ENCODE data around the gene NOP16.

DNA sequence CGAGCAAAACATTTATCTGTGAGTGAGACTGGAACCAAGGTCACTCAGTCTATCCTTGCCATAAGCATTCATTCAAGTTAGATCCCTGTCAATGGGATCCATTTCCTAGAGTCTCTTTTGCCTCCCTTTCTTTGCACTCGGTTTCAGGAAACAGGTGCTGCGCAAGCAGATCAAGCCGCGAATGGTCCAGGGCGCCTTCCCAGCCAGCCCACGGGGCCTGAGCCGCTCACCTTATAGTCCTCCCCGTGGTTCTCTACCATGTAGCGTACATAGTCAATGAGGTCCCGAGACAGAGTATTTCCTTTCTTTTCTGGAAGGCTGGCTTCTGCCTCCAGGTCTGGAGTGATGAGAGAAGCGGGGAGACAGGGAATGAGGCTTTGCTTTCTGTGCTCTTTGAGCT is 3.4 kb downstream of the NOP16 start:
- TF ChIP-seq, protein P1, sequence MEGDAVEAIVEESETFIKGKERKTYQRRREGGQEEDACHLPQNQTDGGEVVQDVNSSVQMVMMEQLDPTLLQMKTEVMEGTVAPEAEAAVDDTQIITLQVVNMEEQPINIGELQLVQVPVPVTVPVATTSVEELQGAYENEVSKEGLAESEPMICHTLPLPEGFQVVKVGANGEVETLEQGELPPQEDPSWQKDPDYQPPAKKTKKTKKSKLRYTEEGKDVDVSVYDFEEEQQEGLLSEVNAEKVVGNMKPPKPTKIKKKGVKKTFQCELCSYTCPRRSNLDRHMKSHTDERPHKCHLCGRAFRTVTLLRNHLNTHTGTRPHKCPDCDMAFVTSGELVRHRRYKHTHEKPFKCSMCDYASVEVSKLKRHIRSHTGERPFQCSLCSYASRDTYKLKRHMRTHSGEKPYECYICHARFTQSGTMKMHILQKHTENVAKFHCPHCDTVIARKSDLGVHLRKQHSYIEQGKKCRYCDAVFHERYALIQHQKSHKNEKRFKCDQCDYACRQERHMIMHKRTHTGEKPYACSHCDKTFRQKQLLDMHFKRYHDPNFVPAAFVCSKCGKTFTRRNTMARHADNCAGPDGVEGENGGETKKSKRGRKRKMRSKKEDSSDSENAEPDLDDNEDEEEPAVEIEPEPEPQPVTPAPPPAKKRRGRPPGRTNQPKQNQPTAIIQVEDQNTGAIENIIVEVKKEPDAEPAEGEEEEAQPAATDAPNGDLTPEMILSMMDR (IDR thresholded peaks at IDR 0.05; ENCODE audit: insufficient read depth, low read depth, low read length), result no peak
- TF ChIP-seq EZH2 (IDR thresholded peaks at IDR 0.05; ENCODE audit: insufficient read depth, low read length), result no peak
